Measurements from ENCODE around the gene SUGCT. TPM values are rescaled to one million over a fixed set of nuclear protein-coding genes. Genes with fewer than 3 reads are reported as not detected.

Gene SUGCT
- total and polyA plus RNA-seq, 7 donors: 2.4 to 7.3 (median 3.2) TPM

- no peak for TF ChIP-seq CTCF (IDR thresholded peaks at IDR 0.05)
- H3K4me3 ChIP-seq: no peak overlapping the region
- intact Hi-C loops (cut with DNase I): loop anchor here (5.0 kb wide), 2 partner anchors 277 to 282 kb away; no protein-coding TSS in a partner anchor
- H3K9me3 ChIP-seq: no peaks in the 10 kb centered on the region
- DNase-seq: no peak
- no peaks in the 10 kb centered on the region for H3K27me3 ChIP-seq (ENCODE audit: insufficient read depth in 3 of 3, low read length in 2 of 3)
- ATAC-seq: no peak
- no peaks in the 10 kb centered on the region for H3K36me3 ChIP-seq (ENCODE audit: insufficient read depth in 1 of 2, low read depth in 1 of 2)
- no peaks in the 10 kb centered on the region for H3K4me1 ChIP-seq
- H3K27ac ChIP-seq: no peak overlapping the region
These were observed 190.1 kb downstream of the SUGCT start for GRCh38 chr7:40324914-40325313.

- no peak for TF ChIP-seq CTCF (IDR thresholded peaks at IDR 0.05)
- no peaks in the 10 kb centered on the region for H3K36me3 ChIP-seq (ENCODE audit: insufficient read depth in 1 of 2, low read depth in 1 of 2)
- 88 to 96% (median 96%) methylated on average over 2 of the region's 2 CpGs for WGBS, 3 donors
- H3K9me3 ChIP-seq: no peaks in the 10 kb centered on the region
- no peak for DNase-seq
- no peaks in the 10 kb centered on the region for H3K27me3 ChIP-seq (ENCODE audit: insufficient read depth in 3 of 3, low read length in 2 of 3)
- H3K4me1 ChIP-seq: no peaks in the 10 kb centered on the region
- no peak overlapping the region for H3K4me3 ChIP-seq
- intact Hi-C loops (cut with DNase I): loop anchor here (5.0 kb wide), 2 partner anchors 275 to 280 kb away; no protein-coding TSS in a partner anchor
- ATAC-seq: no peak
- no peak overlapping the region for H3K27ac ChIP-seq
These were observed 192.3 kb downstream of the SUGCT start for GRCh38 chr7:40327113-40327512.

- ATAC-seq: no peak
- Histone ChIP-seq H3K4me3 (no peak overlapping the region), H3K36me3 (ENCODE audit: insufficient read depth in 1 of 2, low read depth in 1 of 2) (no peaks in the 10 kb centered on the region), H3K27ac (no peak overlapping the region), H3K4me1 (no peaks in the 10 kb centered on the region), H3K9me3 (no peaks in the 10 kb centered on the region), H3K27me3 (ENCODE audit: insufficient read depth in 3 of 3, low read length in 2 of 3) (no peaks in the 10 kb centered on the region)
- no peak for TF ChIP-seq CTCF (IDR thresholded peaks at IDR 0.05)
- no peak for DNase-seq
- intact Hi-C loops (cut with DNase I): loop anchor here (5.0 kb wide), 2 partner anchors 274 to 279 kb away; no protein-coding TSS in a partner anchor
These were observed 193.1 kb downstream of the SUGCT start for GRCh38 chr7:40327873-40328272.

- DNase-seq: no peak
- TF ChIP-seq CTCF (IDR thresholded peaks at IDR 0.05): peak; percentile 80
- Histone ChIP-seq H3K27ac (no peak overlapping the region), H3K4me1 (no peaks in the 10 kb centered on the region), H3K4me3 (no peak overlapping the region), H3K9me3 (no peaks in the 10 kb centered on the region), H3K36me3 (ENCODE audit: insufficient read depth in 1 of 2, low read depth in 1 of 2) (no peaks in the 10 kb centered on the region), H3K27me3 (ENCODE audit: insufficient read depth in 3 of 3, low read length in 2 of 3) (no peaks in the 10 kb centered on the region)
- ATAC-seq: peak in 1 of 4 donors; percentile 67
- intact Hi-C loops (cut with DNase I): loop anchor here (5.0 kb wide), 2 partner anchors 273 to 278 kb away; no protein-coding TSS in a partner anchor
- 66 to 85% (median 77%) methylated on average over 1 of the region's 1 CpG for WGBS, 3 donors
These were observed 194.9 kb downstream of the SUGCT start for GRCh38 chr7:40329601-40330153.

- Histone ChIP-seq H3K27me3 (ENCODE audit: insufficient read depth in 3 of 3, low read length in 2 of 3) (no peaks in the 10 kb centered on the region), H3K4me1 (no peaks in the 10 kb centered on the region), H3K4me3 (no peak overlapping the region), H3K9me3 (no peaks in the 10 kb centered on the region), H3K36me3 (ENCODE audit: insufficient read depth in 1 of 2, low read depth in 1 of 2) (no peaks in the 10 kb centered on the region), H3K27ac (no peak overlapping the region)
- WGBS, 3 donors: 80 to 83% (median 81%) methylated on average over 5 of the region's 5 CpGs
- intact Hi-C loops (cut with DNase I): no loop called here
- ATAC-seq (no peak), DNase-seq (no peak)
- no peak for TF ChIP-seq CTCF (IDR thresholded peaks at IDR 0.05)
These were observed 195.6 kb downstream of the SUGCT start for GRCh38 chr7:40330408-40330807.
